Motor neuron (in vitro differentiated cells): ENCODE measurements around the gene SLC29A1. TPM values are rescaled to one million over a fixed set of nuclear protein-coding genes. Genes with fewer than 3 reads are reported as not detected.

Experiments used
- ATAC-seq, 8 experiments: fragments of 200-7000 bp; cut with Tn5 transposase; replicated peaks in 6 of 8; 2 replicates each; pipeline ENCODE4 v1.8.0; 2021; ENCODE audit warnings: mild to moderate bottlenecking in 8 of 8, moderate library complexity in 8 of 8
- H3K27ac ChIP-seq, 2 donors: fragments of 250-450 bp; sonication (Bioruptor Pico); 2 replicates each; pipeline ENCODE4 v1.9.0; 2021; ENCODE audit warnings: antibody characterized with exemption in 2 of 2, mild to moderate bottlenecking in 2 of 2, moderate library complexity in 1 of 2
- H3K4me1 ChIP-seq, 2 donors: fragments of 250-450 bp; sonication (Bioruptor Pico); replicated peaks in 1 of 2; 2 replicates each; pipeline ENCODE4 v1.6.1; 2021; ENCODE audit warnings: antibody characterized with exemption in 2 of 2, mild to moderate bottlenecking in 2 of 2, moderate library complexity in 1 of 2
- H3K4me3 ChIP-seq, 5 donors: fragments of 250-450 bp; sonication (Bioruptor Pico); 2 replicates each; pipeline ENCODE4 v1.9.0; 2021; ENCODE audit warnings: antibody characterized with exemption in 5 of 5, mild to moderate bottlenecking in 5 of 5, moderate library complexity in 4 of 5
- WGBS, 10 experiments: fragments of 450-650 bp; shearing (Covaris generic); methylation state at CpG; one replicate each; pipeline ENCODE4 v1.0.0; 2022; 5-methylcytosine and 5-hydroxymethylcytosine counted together
- in situ Hi-C, 9 experiments: fragments of 400-800 bp; cut with MboI; loops; one replicate each; pipeline ENCODE4 v1.15.0; 2021; ENCODE audit warnings: low sequenced_read_pairs in 9 of 9, low pct_unique_long_range_greater_than_20kb in 2 of 9; ENCODE audit not compliant: unreplicated experiment in 9 of 9
- total RNA-seq, 8 experiments: library from RNA; unstranded; fragments of 300-600 nt; gene quantifications; 2 replicates each; pipeline versions ENCODE4 v1.2.3 to v1.2.4, GENCODE V29; 2022

The SLC29A1 gene
- total RNA-seq, 8 experiments from 2014 or later, result 3.8 to 58.8 (median 24.4) TPM

GRCh38 chr6:44248579-44248978 is 25.2 kb downstream of the SLC29A1 start:
- 17 to 83% (median 38%) methylated on average over 1 of the region's 1 CpG; no CpG with 5 or more reads in 5 of the 10 experiments for WGBS, 10 experiments
- no peak for ATAC-seq
- Histone ChIP-seq H3K4me3 (peak overlapping the region; percentile 89 to 98 (median 95)), H3K4me1 (peaks cover 19 to 29% of the 10 kb centered on the region in 2 donors), H3K27ac (peak overlapping the region in 1 of 2 donors; percentile 96)
- in situ Hi-C loops, result loop anchor here in 1 of 9 experiments (25.0 kb wide), 1 partner anchor 136 kb away; no protein-coding TSS in a partner anchor

DNA sequence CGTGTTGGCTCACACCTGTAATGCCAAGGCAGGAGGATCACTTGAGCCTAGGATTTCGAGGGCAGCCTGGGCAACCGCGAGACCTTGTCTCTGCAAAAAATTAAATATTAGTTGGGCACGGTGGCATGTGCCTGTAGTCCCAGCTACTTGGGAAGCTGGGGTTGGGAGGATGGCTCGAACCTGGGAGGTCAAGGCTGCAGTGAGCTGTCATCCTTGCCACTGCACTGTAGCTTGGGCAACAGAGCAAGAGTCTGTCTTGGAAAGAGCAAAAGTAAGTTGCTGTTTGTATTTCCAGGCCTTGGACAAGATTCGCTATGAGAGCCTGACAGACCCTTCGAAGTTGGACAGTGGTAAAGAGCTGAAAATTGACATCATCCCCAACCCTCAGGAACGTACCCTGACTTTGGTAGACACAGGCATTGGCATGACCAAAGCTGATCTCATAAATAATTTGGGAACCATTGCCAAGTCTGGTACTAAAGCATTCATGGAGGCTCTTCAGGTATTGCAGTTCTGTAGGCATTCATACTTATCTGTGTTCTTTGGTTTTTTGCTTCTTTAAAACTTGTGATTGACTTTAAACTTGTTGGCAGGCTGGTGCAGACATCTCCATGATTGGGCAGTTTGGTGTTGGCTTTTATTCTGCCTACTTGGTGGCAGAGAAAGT is 25.8 kb downstream of the SLC29A1 start:
- 21 to 100% (median 84%) methylated on average over 1 to 7 of the region's 9 CpGs; no CpG with 5 or more reads in 3 of the 10 experiments for WGBS, 10 experiments
- ATAC-seq, result no peak
- Histone ChIP-seq H3K4me1 (peaks cover 19 to 31% of the 10 kb centered on the region in 2 donors), H3K4me3 (peak overlapping the region in 3 of 5 donors; percentile 89 to 96 (median 92)), H3K27ac (no peak overlapping the region)
- in situ Hi-C loops, result loop anchor here in 1 of 9 experiments (25.0 kb wide), 1 partner anchor 137 kb away; no protein-coding TSS in a partner anchor

- ATAC-seq, result no peak
- Histone ChIP-seq H3K27ac (no peak overlapping the region), H3K4me1 (peaks cover 18 to 32% of the 10 kb centered on the region in 2 donors), H3K4me3 (peak overlapping the region in 2 of 5 donors; percentile 89 to 96)
- in situ Hi-C loops, result no loop called here
- 53 to 100% (median 93%) methylated on average over 1 to 6 of the region's 6 CpGs for WGBS, 10 experiments
Observed at GRCh38 chr6:44250067-44250717, 26.8 kb downstream of the SLC29A1 start.

DNA sequence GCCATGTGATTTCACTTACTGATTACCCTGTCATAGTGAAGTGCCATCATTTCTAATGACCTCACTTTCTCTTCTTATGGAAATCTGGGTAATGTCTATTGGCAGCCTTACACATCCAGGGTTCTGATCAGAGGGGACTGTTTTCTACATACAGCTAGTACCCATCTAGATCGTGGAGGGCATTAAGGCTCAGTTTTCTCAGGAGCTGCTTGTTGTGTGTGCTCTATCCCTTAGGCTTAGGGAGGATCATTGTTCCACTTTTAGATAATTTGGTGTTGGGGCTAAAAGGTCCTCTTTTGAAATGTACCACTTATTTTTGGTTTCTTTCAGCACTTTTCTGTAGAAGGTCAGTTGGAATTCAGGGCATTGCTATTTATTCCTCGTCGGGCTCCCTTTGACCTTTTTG is 27.3 kb downstream of the SLC29A1 start:
- WGBS, 10 experiments, result 43 to 100% (median 91%) methylated on average over 1 to 3 of the region's 3 CpGs; no CpG with 5 or more reads in 4 of the 10 experiments
- Histone ChIP-seq H3K4me1 (peaks cover 14 to 32% of the 10 kb centered on the region in 2 donors), H3K4me3 (no peak overlapping the region), H3K27ac (no peak overlapping the region)
- no peak for ATAC-seq
- in situ Hi-C loops, result no loop called here

- ATAC-seq, result no peak
- in situ Hi-C loops, result no loop called here
- Histone ChIP-seq H3K27ac (no peak overlapping the region), H3K4me3 (no peak overlapping the region), H3K4me1 (peaks cover 18 to 36% of the 10 kb centered on the region in 2 donors)
- WGBS, 10 experiments, result 76 to 95% (median 90%) methylated on average over 3 to 13 of the region's 14 CpGs; no CpG with 5 or more reads in 3 of the 10 experiments
Observed at GRCh38 chr6:44251576-44252524, 28.5 kb downstream of the SLC29A1 start.

GRCh38 chr6:44253307-44254101 is 30.1 kb downstream of the SLC29A1 start:
- Histone ChIP-seq H3K4me1 (peaks cover 21 to 39% of the 10 kb centered on the region in 2 donors), H3K27ac (no peak overlapping the region), H3K4me3 (no peak overlapping the region)
- 23 to 94% (median 71%) methylated on average over 1 to 7 of the region's 10 CpGs; no CpG with 5 or more reads in 2 of the 10 experiments for whole genome bisulfite sequencing, 10 experiments
- no peak for ATAC-seq
- in situ Hi-C loops, result no loop called here

- WGBS, 10 experiments, result 39 to 95% (median 70%) methylated on average over 1 to 5 of the region's 12 CpGs; no CpG with 5 or more reads in 3 of the 10 experiments
Observed at GRCh38 chr6:44254191-44255104, 31.1 kb downstream of the SLC29A1 start.

GRCh38 chr6:44255105-44255808 is 31.9 kb downstream of the SLC29A1 start:
- H3K4me1 ChIP-seq, result peaks cover 14 to 24% of the 10 kb centered on the region in 2 donors
- 40 to 100% (median 78%) methylated on average over 1 to 10 of the region's 16 CpGs; no CpG with 5 or more reads in 4 of the 10 experiments for WGBS, 10 experiments
- H3K27ac ChIP-seq, result no peak overlapping the region
- in situ Hi-C loops, result no loop called here
- ATAC-seq, result peak in 3 of 8 experiments; percentile 0 to 1 (median 0)
- peak overlapping the region in 1 of 5 donors; percentile 15 for H3K4me3 ChIP-seq

More at GRCh38 chr6:44254191-44255104, 31.1 kb downstream of the SLC29A1 start:
- Histone ChIP-seq H3K4me3 (no peak overlapping the region), H3K27ac (no peak overlapping the region), H3K4me1 (peaks cover 14 to 30% of the 10 kb centered on the region in 2 donors)
- in situ Hi-C loops, result no loop called here
- ATAC-seq, result peak in 1 of 8 experiments; percentile 0

- peaks cover 14 to 24% of the 10 kb centered on the region in 2 donors for H3K4me1 ChIP-seq
- WGBS, 10 experiments, result 0 to 48% (median 20%) methylated on average over 1 to 5 of the region's 15 CpGs; no CpG with 5 or more reads in 1 of the 10 experiments
- H3K27ac ChIP-seq, result peak overlapping the region; percentile 71 to 89
- H3K4me3 ChIP-seq, result peak overlapping the region; percentile 54 to 83 (median 62)
- peak in 6 of 8 experiments; percentile 0 to 4 (median 2) for ATAC-seq
- in situ Hi-C loops, result no loop called here
Observed at GRCh38 chr6:44255871-44256774, 32.7 kb downstream of the SLC29A1 start.

- Histone ChIP-seq H3K4me3 (peak overlapping the region; percentile 54 to 83 (median 62)), H3K27ac (peak overlapping the region; percentile 71 to 89), H3K4me1 (peaks cover 14 to 24% of the 10 kb centered on the region in 2 donors)
- in situ Hi-C loops, result no loop called here
- ATAC-seq, result no peak
- 0 to 7% (median 6%) methylated on average over 1 to 4 of the region's 12 CpGs; no CpG with 5 or more reads in 6 of the 10 experiments for WGBS, 10 experiments
Observed at GRCh38 chr6:44256775-44257024, 33.3 kb downstream of the SLC29A1 start.
